IPS DF 4.7 (cell line): ENCODE data around the gene TPR.

Source experiments
- DNase-seq: peaks from one replicate; pipeline ENCODE4 v3.0.0-alpha.2; 2013; ENCODE audit warnings: low spot score; ENCODE audit errors: extremely low read depth

TPR gene

GRCh38 chr1:186291271-186291670 is 83.8 kb downstream of the TPR start:
- no peak for DNase-seq

GRCh38 chr1:186289943-186290545 is 85.0 kb downstream of the TPR start:
- no peak for DNase-seq

GRCh38 chr1:186286615-186287315 is 88.3 kb downstream of the TPR start:
- DNase-seq = no peak

GRCh38 chr1:186283374-186283773 is 91.7 kb downstream of the TPR start:
- no peak for DNase-seq

GRCh38 chr1:186282466-186282865 is 92.6 kb downstream of the TPR start:
- DNase-seq = no peak

- no peak for DNase-seq
Measured at GRCh38 chr1:186275822-186276221, 99.2 kb downstream of the TPR start.

- no peak for DNase-seq
Measured at GRCh38 chr1:186272486-186272885, 102.6 kb downstream of the TPR start.

- DNase-seq = no peak
Measured at GRCh38 chr1:186271032-186271431, 104.0 kb downstream of the TPR start.
